KMS-11 (cell line): Measurements from ENCODE around the gene GNAQ.

Experiments
- H2AFZ ChIP-seq: fragments of 200-600 bp; sonication (generic); 2 replicates; pipeline ENCODE4 v1.6.1; 2016; ENCODE audit warnings: antibody characterized with exemption, mixed run types, low read depth
- H3K27ac ChIP-seq: fragments of 200-600 bp; sonication (generic); 2 replicates; pipeline ENCODE4 v1.6.1; 2016; ENCODE audit warnings: mild to moderate bottlenecking, mixed run types
- H3K27me3 ChIP-seq: fragments of 200-600 bp; sonication (generic); 2 replicates; pipeline ENCODE4 v1.6.1; 2017; ENCODE audit warnings: mild to moderate bottlenecking, low read depth, mixed run types, moderate library complexity; ENCODE audit not compliant: insufficient read depth
- H3K36me3 ChIP-seq: fragments of 200-600 bp; sonication (generic); 2 replicates; pipeline ENCODE4 v1.6.1; 2017; ENCODE audit warnings: mild to moderate bottlenecking, mixed run types; ENCODE audit not compliant: insufficient read depth
- H3K4me1 ChIP-seq: fragments of 200-600 bp; sonication (generic); 2 replicates; pipeline ENCODE4 v1.6.1; 2016; ENCODE audit warnings: mild to moderate bottlenecking, low read depth, mixed run types; ENCODE audit not compliant: poor library complexity, severe bottlenecking
- H3K4me2 ChIP-seq: fragments of 200-600 bp; sonication (generic); 2 replicates; pipeline ENCODE4 v1.7.0; 2016; ENCODE audit warnings: mild to moderate bottlenecking, mixed run types
- H3K4me3 ChIP-seq: fragments of 200-600 bp; sonication (generic); IDR thresholded peaks from 2 replicates; pipeline ENCODE4 v1.6.1; 2017; ENCODE audit warnings: low read depth, low read length, mixed read lengths; ENCODE audit not compliant: insufficient read depth
- H3K79me2 ChIP-seq: fragments of 200-600 bp; sonication (generic); 2 replicates; pipeline ENCODE4 v1.6.1; 2016; ENCODE audit warnings: low read depth, mixed run types; ENCODE audit not compliant: insufficient read depth
- H3K9ac ChIP-seq: fragments of 200-600 bp; sonication (generic); 2 replicates; pipeline ENCODE4 v1.6.1; 2016; ENCODE audit warnings: mild to moderate bottlenecking, mixed run types
- H4K20me1 ChIP-seq: fragments of 200-600 bp; sonication (generic); 2 replicates; pipeline ENCODE4 v1.6.1; 2016; ENCODE audit warnings: mild to moderate bottlenecking, mixed run types; ENCODE audit not compliant: insufficient read depth
- CTCF ChIP-seq: fragments of 200-600 bp; sonication (generic); conservative IDR thresholded peaks from 2 replicates; pipeline ENCODE4 v1.6.1; 2017; ENCODE audit warnings: low read depth, mild to moderate bottlenecking, antibody characterized with exemption, low read length, moderate library complexity, mixed read lengths

The GNAQ gene

GRCh38 chr9:77951369-77951768 lies 80.2 kb downstream of the GNAQ start:
- no peak overlapping the region for H3K9ac ChIP-seq

GRCh38 chr9:77949751-77950436 lies 81.7 kb downstream of the GNAQ start:
- no peak overlapping the region for H3K27ac ChIP-seq
- H3K9ac ChIP-seq, result no peak overlapping the region
- H3K4me3 ChIP-seq, result no peak overlapping the region
- TF ChIP-seq CTCF, result no peak
- H3K27me3 ChIP-seq, result no peaks in the 10 kb centered on the region
- H4K20me1 ChIP-seq, result no peaks in the 10 kb centered on the region
- H3K4me2 ChIP-seq, result no peak overlapping the region
- peaks cover 19% of the 10 kb centered on the region for H3K4me1 ChIP-seq
- no peaks in the 10 kb centered on the region for H3K36me3 ChIP-seq
- H2AFZ ChIP-seq, result no peak overlapping the region
- no peaks in the 10 kb centered on the region for H3K79me2 ChIP-seq

More at GRCh38 chr9:77951369-77951768, 80.2 kb downstream of the GNAQ start:
- H3K79me2 ChIP-seq, result no peaks in the 10 kb centered on the region
- no peak overlapping the region for H3K4me3 ChIP-seq
- peaks cover 19% of the 10 kb centered on the region for H3K4me1 ChIP-seq
- H3K27ac ChIP-seq, result no peak overlapping the region
- no peaks in the 10 kb centered on the region for H4K20me1 ChIP-seq
- H3K36me3 ChIP-seq, result no peaks in the 10 kb centered on the region
- H3K27me3 ChIP-seq, result no peaks in the 10 kb centered on the region
- no peak for TF ChIP-seq CTCF
- no peak overlapping the region for H2AFZ ChIP-seq
- H3K4me2 ChIP-seq, result no peak overlapping the region

GRCh38 chr9:77947651-77948050 lies 84.0 kb downstream of the GNAQ start:
- H3K4me3 ChIP-seq, result no peak overlapping the region
- peaks cover 9% of the 10 kb centered on the region for H3K4me1 ChIP-seq
- no peaks in the 10 kb centered on the region for H3K79me2 ChIP-seq
- H3K9ac ChIP-seq, result no peak overlapping the region
- no peak overlapping the region for H3K27ac ChIP-seq
- H4K20me1 ChIP-seq, result no peaks in the 10 kb centered on the region
- TF ChIP-seq CTCF, result no peak
- no peaks in the 10 kb centered on the region for H3K36me3 ChIP-seq
- H3K27me3 ChIP-seq, result no peaks in the 10 kb centered on the region
- no peak overlapping the region for H3K4me2 ChIP-seq
- no peak overlapping the region for H2AFZ ChIP-seq

DNA sequence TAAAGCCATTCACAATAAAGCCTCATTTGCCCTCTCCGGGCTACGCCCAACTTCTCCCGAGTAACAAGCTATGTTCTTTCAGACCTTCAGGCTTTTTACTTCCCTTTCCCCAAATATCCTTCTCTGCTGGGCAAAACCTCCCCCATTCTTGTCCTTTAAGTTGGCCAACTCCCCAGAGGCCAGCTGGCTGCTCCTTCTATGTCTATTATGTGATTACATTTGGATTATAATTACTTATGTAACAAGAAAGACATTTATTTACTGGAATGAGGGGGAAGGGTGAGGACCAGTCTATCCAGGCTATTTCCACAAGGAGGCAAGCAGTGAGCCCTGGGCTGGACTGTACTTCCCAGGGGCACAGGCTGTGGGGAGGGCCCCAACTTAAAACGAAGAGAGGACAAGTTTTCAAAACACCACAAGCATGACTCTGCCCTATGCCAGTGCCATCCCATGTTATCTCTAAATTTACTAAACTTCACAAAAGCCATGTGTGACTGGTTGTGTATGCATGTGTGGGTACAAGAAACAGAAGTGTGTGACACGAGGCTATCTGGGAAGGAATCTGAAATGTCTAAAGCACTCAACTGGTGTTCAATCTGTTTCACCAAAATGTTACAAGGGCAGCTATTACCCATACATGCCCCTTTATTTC lies 84.5 kb downstream of the GNAQ start:
- H3K79me2 ChIP-seq, result no peaks in the 10 kb centered on the region
- H4K20me1 ChIP-seq, result no peaks in the 10 kb centered on the region
- no peak overlapping the region for H3K4me2 ChIP-seq
- peaks cover 3% of the 10 kb centered on the region for H3K4me1 ChIP-seq
- no peaks in the 10 kb centered on the region for H3K27me3 ChIP-seq
- no peak overlapping the region for H3K4me3 ChIP-seq
- H3K9ac ChIP-seq, result no peak overlapping the region
- no peaks in the 10 kb centered on the region for H3K36me3 ChIP-seq
- no peak for TF ChIP-seq CTCF
- H2AFZ ChIP-seq, result no peak overlapping the region
- no peak overlapping the region for H3K27ac ChIP-seq
